Measurements from ENCODE around the gene CTIF.

The CTIF gene

GRCh38 chr18:48552130-48552529, 13.3 kb downstream of the CTIF start:
- no peak for DNase-seq

- DNase-seq: no peak
Observed at GRCh38 chr18:48553236-48553635, 14.4 kb downstream of the CTIF start.

- no peak for DNase-seq
Observed at GRCh38 chr18:48554610-48555400, 16.0 kb downstream of the CTIF start.

- no peak for DNase-seq
Observed at GRCh38 chr18:48555465-48555995, 16.7 kb downstream of the CTIF start.

- no peak for DNase-seq
Observed at GRCh38 chr18:48557640-48558174, 18.9 kb downstream of the CTIF start.

- no peak for DNase-seq
Observed at GRCh38 chr18:48558248-48558647, 19.4 kb downstream of the CTIF start.

DNA sequence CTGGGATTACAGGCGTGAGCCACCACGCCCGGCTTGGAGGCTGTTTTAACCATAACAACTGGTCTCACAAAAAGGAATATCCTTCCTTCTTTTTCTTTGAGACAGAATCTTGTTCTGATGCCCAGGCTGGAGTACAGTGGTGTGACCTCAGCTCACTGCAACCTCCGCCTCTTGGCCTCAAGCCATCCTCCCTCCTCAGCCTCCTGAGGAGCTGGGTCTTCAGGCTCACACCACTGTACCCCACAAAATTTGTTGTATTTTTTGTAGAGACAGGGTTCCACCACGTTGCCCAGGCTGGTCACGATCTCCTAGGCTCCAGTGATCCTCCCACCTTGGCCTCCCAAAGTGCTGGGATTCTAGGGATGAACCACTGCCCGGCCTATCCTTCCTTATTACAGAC, 21.7 kb downstream of the CTIF start:
- no peak for DNase-seq

GRCh38 chr18:48562075-48562474, 23.2 kb downstream of the CTIF start:
- no peak for DNase-seq

DNA sequence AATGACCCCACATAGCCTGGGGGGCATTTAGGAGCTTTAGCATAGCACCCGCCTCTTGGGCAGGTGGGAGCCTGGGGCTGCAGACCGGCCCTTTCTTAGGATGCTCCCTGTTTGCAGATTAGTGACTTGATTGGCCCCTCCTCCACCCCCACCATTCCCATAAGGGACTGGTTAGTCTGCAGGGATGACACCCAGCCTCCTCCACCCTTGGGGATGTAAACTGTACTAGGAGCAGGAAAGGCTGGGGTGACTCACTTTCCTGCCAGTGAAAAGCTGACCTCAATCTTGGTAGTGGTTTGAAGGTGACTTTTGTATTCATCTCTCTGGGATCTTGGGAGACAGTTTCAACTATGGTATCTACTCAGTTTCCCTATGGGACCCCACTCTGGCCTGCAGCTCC, 24.2 kb downstream of the CTIF start:
- no peak for DNase-seq

- no peak for DNase-seq
Observed at GRCh38 chr18:48564139-48564538, 25.3 kb downstream of the CTIF start.

- DNase-seq: no peak
Observed at GRCh38 chr18:48565105-48565504, 26.3 kb downstream of the CTIF start.

- DNase-seq: no peak
Observed at GRCh38 chr18:48566589-48566988, 27.8 kb downstream of the CTIF start.

- DNase-seq: no peak
Observed at GRCh38 chr18:48567388-48567787, 28.6 kb downstream of the CTIF start.

- DNase-seq: no peak
Observed at GRCh38 chr18:48569139-48569914, 30.5 kb downstream of the CTIF start.

- no peak for DNase-seq
Observed at GRCh38 chr18:48569915-48570264, 31.1 kb downstream of the CTIF start.

DNA sequence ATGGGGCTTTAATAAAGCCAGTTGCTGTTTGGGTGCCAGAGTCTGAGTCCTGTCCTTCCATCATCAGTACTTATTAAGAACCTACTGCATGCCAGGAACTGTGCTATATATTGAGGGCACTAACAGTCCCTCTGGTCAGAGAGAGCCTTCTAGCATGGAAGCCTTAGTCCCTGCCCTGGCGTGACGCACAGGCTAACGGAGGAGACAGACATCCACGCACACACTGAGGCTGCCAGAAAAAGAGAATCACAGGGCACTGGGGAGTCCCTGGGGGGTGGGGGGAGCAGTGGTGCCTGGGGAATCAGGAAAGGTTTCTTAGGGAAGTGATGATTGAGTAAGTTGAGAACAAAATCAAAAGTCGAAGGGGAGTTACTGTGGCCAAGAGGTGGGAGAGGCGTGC, 31.5 kb downstream of the CTIF start:
- no peak for DNase-seq

- no peak for DNase-seq
Observed at GRCh38 chr18:48571639-48572384, 33.0 kb downstream of the CTIF start.

- DNase-seq: no peak
Observed at GRCh38 chr18:48572402-48573126, 33.7 kb downstream of the CTIF start.

DNA sequence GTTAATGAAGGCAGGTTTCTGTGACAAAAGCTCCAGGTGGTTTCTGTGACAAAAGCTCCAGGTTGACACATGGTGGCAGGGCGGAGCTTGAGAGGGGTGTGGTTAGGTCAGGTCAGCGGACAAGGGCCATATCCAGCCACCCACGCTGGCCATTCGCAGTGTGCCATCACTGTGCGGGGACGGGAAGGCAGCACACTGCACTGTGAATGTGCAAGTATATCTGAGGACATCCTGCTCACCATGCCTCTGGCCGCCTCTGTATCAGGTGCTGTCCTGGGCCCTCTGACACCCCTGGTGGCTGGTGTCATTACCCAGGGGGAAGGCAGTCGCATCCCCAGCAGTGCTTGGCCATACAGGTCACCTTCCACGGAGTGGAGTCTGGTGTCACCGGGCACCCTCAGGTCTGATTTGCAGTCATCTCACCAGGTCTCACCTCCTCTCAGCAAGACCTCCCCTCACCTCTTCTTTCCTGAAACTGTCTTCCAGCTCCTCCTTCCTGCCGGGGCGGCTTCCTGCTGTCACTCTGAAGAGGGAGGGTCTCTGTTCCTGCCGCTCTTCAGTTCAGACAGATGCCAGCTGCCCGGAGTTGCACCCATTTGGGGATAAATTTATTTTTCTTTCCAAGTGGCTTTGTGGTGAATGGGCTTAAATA, 34.9 kb downstream of the CTIF start:
- no peak for DNase-seq

DNA sequence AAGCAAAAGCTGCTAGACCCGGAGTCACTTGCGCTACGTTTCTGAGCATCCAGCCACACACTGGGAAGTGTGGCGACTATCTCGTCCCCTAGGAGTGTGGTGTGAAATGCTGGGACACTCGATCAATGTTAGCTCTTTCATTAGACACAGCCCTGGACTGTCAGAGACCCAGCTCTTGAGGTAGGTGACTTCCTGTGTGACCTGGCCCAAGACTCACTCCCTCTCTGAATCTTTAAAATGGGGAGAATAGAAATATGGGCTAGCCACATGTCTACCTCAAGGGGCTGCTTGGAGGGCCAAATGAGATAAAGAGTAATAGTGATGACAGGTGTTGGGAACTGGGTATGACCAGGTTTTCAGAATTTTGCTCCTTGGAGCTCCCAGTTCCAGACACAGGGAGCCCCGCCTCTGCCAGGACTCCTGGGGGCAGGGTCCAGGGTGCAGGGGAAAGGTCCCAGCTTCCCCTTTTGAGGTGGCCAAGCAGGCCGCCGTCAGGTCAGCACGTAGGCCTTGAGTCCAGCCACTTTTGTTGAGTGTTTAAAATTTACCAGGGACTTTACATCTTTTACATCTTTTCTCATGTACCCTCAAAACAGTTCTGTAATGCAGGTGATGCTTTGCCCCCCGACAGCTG, 36.0 kb downstream of the CTIF start:
- no peak for DNase-seq

- DNase-seq: no peak
Observed at GRCh38 chr18:48575301-48575657, 36.4 kb downstream of the CTIF start.

Data from cortex of kidney (tissue), 1 donor.